Chondrocyte (in vitro differentiated cells): Measurements from ENCODE around the gene USP12. TPM values are rescaled to one million over a fixed set of nuclear protein-coding genes. Genes with fewer than 3 reads are reported as not detected.
A peak's percentile ranks its signal among the peaks of the same experiment; 100 is the strongest.
"Not testable (repeated sequence)": the region's sequence is repeated elsewhere in the genome, so short reads cannot be mapped to it uniquely, and the experiment has no call there.

Source experiments
- DNase-seq: peaks from one replicate; pipeline ENCODE4 v3.0.0; 2021; ENCODE audit warnings: mixed read lengths, low spot score
- H3K27ac Mint-ChIP-seq: one replicate; pipeline ENCODE4 v1.8.0; 2021; ENCODE audit warnings: mild to moderate bottlenecking, moderate library complexity, mixed read lengths; ENCODE audit not compliant: unreplicated experiment
- H3K27me3 Mint-ChIP-seq: 2 replicates; pipeline ENCODE4 v1.8.0; 2021; ENCODE audit warnings: low read depth, mixed read lengths
- H3K36me3 Mint-ChIP-seq: 2 replicates; pipeline ENCODE4 v1.8.0; 2021; ENCODE audit warnings: low read depth, mixed read lengths
- H3K4me1 Mint-ChIP-seq: 2 replicates; pipeline ENCODE4 v1.8.0; 2021; ENCODE audit warnings: low read depth, mild to moderate bottlenecking, mixed read lengths
- H3K4me3 Mint-ChIP-seq: one replicate; pipeline ENCODE4 v1.8.0; 2021; ENCODE audit warnings: mild to moderate bottlenecking, moderate library complexity, mixed read lengths; ENCODE audit not compliant: unreplicated experiment
- H3K9me3 Mint-ChIP-seq: 2 replicates; pipeline ENCODE4 v1.8.0; 2021; ENCODE audit warnings: low read depth, mixed read lengths
- CTCF ChIP-seq: fragments of 200-600 bp; sonication (generic); IDR thresholded peaks from 2 replicates; pipeline ENCODE4 v1.5.0; 2021; ENCODE audit warnings: antibody characterized with exemption, mild to moderate bottlenecking, moderate library complexity
- total RNA-seq: library from RNA; stranded (reverse); gene quantifications from 3 replicates; pipeline ENCODE4 v1.2.1, GENCODE V29; 2021

Gene USP12
- total RNA-seq, 1 donor from 2014 or later: 23.2 TPM

GRCh38 chr13:27079421-27079958 is 92.1 kb downstream of the USP12 start:
- no peak for TF ChIP-seq CTCF
- no peak overlapping the region for H3K4me3 Mint-ChIP-seq
- H3K27me3 Mint-ChIP-seq: no peaks in the 10 kb centered on the region
- H3K27ac Mint-ChIP-seq: peak overlapping the region; percentile 93
- H3K9me3 Mint-ChIP-seq: no peaks in the 10 kb centered on the region
- peaks cover 10% of the 10 kb centered on the region for H3K36me3 Mint-ChIP-seq
- peaks cover 52% of the 10 kb centered on the region for H3K4me1 Mint-ChIP-seq
- DNase-seq: no peak

DNA sequence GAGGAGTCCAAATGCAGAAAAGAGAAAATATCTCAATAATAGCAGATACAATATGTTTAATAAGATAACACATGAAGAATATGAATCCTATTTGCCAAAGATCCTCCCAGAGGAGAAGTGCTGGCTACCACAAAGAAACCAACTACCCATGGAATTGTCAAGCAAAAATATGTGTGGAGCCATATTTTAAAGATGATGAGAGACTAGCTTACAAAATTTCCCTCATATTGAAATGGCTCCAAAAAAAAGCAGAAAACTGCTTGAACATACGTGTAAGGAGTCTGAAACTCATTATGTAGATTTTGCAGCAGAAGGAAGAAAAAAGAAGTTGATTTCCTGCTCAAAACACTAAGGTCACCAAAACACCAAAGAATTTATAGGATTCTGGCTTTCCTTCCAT is 94.2 kb downstream of the USP12 start:
- H3K36me3 Mint-ChIP-seq: peaks cover 19% of the 10 kb centered on the region
- no peak for DNase-seq

DNA sequence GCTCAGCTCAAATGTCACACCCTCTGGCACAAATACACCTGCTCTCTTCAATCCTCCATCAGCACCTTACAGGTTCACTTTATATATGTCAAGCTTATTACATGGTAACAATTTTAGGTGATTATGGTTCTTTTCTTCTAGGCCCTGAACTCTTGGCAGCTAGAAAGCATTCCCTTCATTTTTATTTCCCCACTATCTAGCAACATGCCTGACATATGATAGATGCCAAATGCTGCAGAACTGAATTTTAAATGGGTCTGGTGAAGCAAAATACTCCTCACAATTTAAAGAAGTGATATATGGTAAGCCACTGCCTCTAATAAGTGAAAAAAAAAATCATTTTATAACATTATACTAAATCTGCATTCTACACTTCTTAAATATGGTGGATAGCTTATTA is 95.2 kb downstream of the USP12 start:
- H3K36me3 Mint-ChIP-seq: peaks cover 24% of the 10 kb centered on the region
- H3K27ac Mint-ChIP-seq: peak overlapping the region; percentile 6
- no peak for DNase-seq
- H3K27me3 Mint-ChIP-seq: no peaks in the 10 kb centered on the region
- H3K9me3 Mint-ChIP-seq: no peaks in the 10 kb centered on the region
- TF ChIP-seq CTCF: no peak
- H3K4me1 Mint-ChIP-seq: peaks cover 61% of the 10 kb centered on the region
- H3K4me3 Mint-ChIP-seq: no peak overlapping the region

More for the DNA sequence above, 94.2 kb downstream of the USP12 start:
- H3K4me3 Mint-ChIP-seq: no peak overlapping the region
- H3K4me1 Mint-ChIP-seq: peaks cover 61% of the 10 kb centered on the region
- no peaks in the 10 kb centered on the region for H3K9me3 Mint-ChIP-seq
- H3K27ac Mint-ChIP-seq: peak overlapping the region; percentile 27
- no peaks in the 10 kb centered on the region for H3K27me3 Mint-ChIP-seq
- no peak for TF ChIP-seq CTCF

- Mint-ChIP-seq H3K27ac (peak overlapping the region; percentile 37), H3K4me3 (no peak overlapping the region), H3K9me3 (no peaks in the 10 kb centered on the region), H3K4me1 (peaks cover 31% of the 10 kb centered on the region), H3K27me3 (no peaks in the 10 kb centered on the region), H3K36me3 (peaks cover 30% of the 10 kb centered on the region)
- DNase-seq: no peak
- TF ChIP-seq CTCF: no peak
These were observed 98.4 kb downstream of the USP12 start for GRCh38 chr13:27073186-27073585.

DNA sequence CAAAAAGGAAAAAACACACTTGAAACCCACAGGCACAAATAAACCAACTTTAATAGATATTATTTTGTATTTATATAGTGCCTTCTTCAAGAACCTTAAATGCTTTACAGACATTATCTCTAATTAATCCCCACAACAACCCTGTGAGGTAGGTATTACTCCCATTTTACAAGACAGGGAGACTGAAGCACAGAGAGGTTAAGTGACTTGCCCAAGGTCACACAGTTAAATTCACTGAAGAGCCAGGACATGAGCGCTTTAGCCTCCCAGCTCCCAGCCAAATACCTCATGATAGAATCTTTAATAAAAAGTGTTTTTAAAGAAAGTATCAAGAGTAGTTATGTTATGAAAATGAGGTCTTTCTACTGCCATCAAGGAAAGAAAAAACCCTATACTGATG is 105.5 kb downstream of the USP12 start:
- Mint-ChIP-seq H3K4me1 (peaks cover 10% of the 10 kb centered on the region), H3K36me3 (peaks cover 19% of the 10 kb centered on the region)
- H3K4me3 Mint-ChIP-seq, H3K9me3 Mint-ChIP-seq, H3K27ac Mint-ChIP-seq, DNase-seq, H3K27me3 Mint-ChIP-seq: not testable (repeated sequence)

DNA sequence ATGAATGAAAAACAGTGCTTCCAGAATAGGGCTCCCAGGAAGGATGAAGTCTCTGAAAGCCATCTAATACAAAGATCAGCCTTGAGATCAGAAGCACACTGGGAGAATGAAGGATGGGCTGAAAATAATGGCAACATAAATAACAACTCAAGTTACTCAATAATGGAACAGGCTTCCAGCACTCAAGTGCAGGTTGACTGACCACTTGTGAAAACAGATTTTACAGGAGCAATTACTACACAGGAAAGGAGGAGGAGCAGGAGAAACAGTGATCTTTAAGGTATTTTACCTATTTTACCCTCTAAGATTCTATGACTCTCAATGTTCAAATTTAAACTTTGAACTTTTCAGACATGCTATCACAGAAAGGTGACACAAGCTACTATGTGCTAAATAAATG is 106.0 kb downstream of the USP12 start:
- peaks cover 10% of the 10 kb centered on the region for H3K4me1 Mint-ChIP-seq
- DNase-seq: no peak
- no peak overlapping the region for H3K27ac Mint-ChIP-seq
- no peak for TF ChIP-seq CTCF
- H3K36me3 Mint-ChIP-seq: peaks cover 17% of the 10 kb centered on the region
- H3K4me3 Mint-ChIP-seq: no peak overlapping the region
- no peaks in the 10 kb centered on the region for H3K27me3 Mint-ChIP-seq
- H3K9me3 Mint-ChIP-seq: peaks cover 6% of the 10 kb centered on the region
